Omental fat pad (tissue), 4 donors: ENCODE results near the gene PGBD5. TPM values are rescaled to one million over a fixed set of nuclear protein-coding genes. Genes with fewer than 3 reads are reported as not detected.
"Not testable (repeated sequence)": the region's sequence is repeated elsewhere in the genome, so short reads cannot be mapped to it uniquely, and the experiment has no call there.

ENCODE experiments used
- ATAC-seq: fragments of 150-250 bp; one replicate; pipeline ENCODE4 v1.9.1; 2016; ENCODE audit warnings: mild to moderate bottlenecking, moderate library complexity; ENCODE audit not compliant: low FRiP score
- DNase-seq: peaks from one replicate; pipeline ENCODE4 v3.0.0-alpha.2; 2019; ENCODE audit warnings: low spot score
- total RNA-seq, 4 donors: library from RNA; depleted of rRNA; stranded (reverse); fragments of >200 nt; gene quantifications; one replicate each; pipeline ENCODE4 v1.1.0, GENCODE V29; 2016
- TF ChIP-seq, protein P1 (sequence below), 3 donors: fragments of 450-650 bp; IDR thresholded peaks; one replicate each; pipeline ENCODE4 v1.5.1; 2016 to 2017; ENCODE audit warnings: antibody characterized with exemption in 3 of 3, mild to moderate bottlenecking in 3 of 3, moderate library complexity in 2 of 3

PGBD5 gene
- total RNA-seq, 4 donors from 2014 or later = 0.37 to 1.4 (median 0.60) TPM; not detected in 1

DNA sequence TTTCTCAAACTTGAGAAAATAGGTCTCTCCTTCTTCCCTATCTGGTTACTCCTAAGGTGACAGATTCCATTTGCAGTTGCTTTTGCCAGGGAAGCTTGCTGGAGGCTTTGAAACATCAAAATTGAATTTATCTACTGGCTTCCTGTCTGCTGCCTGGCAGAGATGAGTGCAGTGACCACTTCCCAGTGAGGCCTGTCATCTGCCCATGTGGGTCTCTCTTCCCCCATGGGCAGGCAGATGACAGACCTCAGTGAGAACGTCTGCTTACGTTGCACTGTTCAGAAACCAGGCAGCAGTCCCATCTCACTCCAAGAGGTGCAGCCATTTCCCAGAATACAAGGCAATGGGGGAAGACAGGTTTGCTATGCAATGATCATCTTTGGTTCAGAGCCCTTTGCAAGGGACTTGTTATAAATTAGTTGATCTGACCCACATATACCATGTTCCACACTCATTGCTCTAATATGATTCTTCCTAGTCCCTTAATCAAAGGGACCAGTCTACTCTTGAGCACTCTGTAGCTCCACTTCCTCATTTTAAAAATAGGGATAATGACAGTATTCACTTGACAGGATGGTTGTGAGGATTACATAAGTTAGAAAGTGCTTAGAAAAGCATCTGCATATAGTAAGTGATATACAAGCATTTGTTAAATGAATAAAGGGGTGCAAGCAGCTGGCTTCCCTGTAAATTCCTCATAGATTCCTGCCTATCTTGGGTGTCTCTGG lies 10.6 kb downstream of the PGBD5 start:
- TF ChIP-seq, protein P1, sequence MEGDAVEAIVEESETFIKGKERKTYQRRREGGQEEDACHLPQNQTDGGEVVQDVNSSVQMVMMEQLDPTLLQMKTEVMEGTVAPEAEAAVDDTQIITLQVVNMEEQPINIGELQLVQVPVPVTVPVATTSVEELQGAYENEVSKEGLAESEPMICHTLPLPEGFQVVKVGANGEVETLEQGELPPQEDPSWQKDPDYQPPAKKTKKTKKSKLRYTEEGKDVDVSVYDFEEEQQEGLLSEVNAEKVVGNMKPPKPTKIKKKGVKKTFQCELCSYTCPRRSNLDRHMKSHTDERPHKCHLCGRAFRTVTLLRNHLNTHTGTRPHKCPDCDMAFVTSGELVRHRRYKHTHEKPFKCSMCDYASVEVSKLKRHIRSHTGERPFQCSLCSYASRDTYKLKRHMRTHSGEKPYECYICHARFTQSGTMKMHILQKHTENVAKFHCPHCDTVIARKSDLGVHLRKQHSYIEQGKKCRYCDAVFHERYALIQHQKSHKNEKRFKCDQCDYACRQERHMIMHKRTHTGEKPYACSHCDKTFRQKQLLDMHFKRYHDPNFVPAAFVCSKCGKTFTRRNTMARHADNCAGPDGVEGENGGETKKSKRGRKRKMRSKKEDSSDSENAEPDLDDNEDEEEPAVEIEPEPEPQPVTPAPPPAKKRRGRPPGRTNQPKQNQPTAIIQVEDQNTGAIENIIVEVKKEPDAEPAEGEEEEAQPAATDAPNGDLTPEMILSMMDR (IDR thresholded peaks at IDR 0.05) = no peak
- DNase-seq = no peak
- no peak for ATAC-seq

DNA sequence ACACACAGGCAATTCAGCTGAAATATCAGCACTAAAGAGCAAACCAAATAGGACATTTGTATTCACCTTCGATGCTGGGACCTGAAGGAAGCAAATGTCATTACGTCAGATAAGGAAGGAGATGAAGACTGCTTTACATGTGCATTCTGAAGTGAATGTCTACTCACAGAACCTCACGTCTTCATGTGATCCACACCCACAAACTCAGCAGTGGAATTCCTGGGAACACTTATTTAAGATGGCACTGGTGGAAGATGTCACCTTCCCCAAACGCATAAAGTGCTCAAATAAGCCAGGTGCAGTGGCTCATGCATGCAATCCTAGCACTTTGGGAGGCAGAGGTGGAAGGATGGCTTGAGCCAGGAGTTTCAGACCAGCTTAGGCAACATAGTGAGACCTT lies 11.4 kb downstream of the PGBD5 start:
- TF ChIP-seq, protein P1 (IDR thresholded peaks at IDR 0.05) = no peak
- ATAC-seq = no peak
- DNase-seq = no peak

DNA sequence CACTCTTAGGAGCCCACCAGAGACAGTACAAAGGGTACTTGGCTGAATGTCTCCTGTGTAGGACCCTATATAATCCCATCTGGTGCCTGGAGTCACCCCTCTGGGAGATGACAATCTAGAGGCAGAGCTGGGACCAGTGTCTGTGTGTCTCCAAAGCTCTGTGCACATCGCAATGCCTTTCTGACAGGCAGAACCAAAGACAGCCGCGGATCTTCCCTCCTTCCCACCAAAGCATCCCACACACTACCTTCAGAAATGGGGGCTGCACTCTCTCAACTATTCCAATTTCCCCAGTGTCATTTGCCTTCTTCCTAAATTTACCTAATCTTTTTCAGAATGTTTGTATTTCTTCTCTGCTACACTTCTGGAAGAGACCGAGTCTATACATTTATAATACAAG lies 12.0 kb downstream of the PGBD5 start:
- DNase-seq (no peak), ATAC-seq (no peak)
- TF ChIP-seq, protein P1 (IDR thresholded peaks at IDR 0.05) = no peak

DNA sequence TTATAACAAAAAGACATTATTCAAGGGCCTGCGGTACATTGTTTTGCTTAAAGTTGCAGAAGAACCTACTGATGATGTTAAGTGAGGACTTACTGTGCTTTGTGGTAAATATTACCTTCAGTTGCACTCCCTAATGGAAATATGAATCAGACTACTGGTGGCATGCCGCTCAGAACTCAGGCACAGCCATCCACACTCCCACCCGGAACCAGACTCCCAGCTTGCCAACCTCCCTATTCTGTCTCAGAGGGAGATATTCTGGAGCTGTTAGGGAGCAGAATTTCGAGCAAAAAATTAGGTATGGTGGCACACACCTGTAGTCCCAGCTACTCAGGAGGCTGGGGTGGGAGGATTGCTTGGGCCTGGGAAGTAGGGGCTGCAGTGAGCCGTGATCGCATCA lies 13.1 kb downstream of the PGBD5 start:
- DNase-seq (no peak), ATAC-seq (no peak)
- TF ChIP-seq, protein P1 (IDR thresholded peaks at IDR 0.05) = no peak

DNA sequence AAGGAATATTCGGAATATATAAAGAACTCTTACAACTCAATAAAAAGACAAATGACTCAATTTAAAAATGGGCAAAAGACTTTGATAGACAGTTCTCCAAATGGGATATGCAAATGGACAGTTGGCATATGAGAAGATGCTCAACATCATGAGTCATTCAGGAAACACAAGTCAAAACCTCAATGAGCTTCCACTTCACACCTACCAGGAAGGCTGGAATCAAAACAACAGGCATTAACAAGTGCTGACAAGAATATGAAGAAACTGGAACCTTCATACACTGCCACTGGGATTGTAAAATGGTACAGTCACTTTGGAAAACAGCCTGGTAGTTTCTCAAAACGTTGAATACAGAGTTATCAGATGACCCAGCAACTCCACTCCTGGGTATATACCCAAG lies 17.2 kb downstream of the PGBD5 start:
- ATAC-seq (no peak), DNase-seq (no peak)
- TF ChIP-seq, protein P1 (IDR thresholded peaks at IDR 0.05) = no peak

DNA sequence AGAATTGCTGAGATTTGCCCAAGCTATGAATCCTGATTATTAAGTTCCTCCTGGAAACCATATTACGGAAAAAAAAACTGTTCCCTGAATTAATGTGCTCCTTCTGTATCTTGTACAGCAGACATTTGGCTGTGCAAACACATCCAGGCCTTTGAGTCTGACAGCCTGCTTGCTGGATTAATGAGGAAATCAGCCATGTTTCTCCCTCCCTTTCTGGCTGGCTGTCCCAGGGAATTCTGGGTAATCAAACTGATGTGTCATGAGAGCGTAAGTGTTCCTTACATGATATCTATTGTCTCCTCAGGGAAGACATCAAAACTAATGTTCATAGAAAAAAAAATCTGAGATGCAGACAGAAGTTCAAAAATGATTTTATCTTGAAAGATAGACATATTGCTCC lies 18.8 kb downstream of the PGBD5 start:
- ATAC-seq (no peak), DNase-seq (no peak)
- TF ChIP-seq, protein P1 (IDR thresholded peaks at IDR 0.05) = no peak

DNA sequence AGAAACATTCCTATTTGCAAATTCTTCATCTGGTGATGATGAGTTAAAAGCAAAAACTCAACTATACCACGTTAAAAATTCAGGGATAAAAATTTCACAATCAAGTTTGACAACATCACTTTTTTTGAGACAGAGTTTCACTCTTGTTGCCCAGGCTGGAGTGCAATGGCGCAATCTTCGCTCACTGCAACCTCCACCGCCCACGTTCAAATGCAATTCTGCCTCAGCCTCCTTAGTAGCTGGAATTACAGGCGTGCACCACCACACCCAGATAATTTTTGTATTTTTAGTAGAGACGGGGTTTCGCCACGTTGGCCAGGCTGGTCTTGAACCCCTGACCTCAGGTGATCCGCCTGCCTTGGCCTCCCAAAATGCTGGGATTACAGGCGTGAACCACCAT lies 19.4 kb downstream of the PGBD5 start:
- DNase-seq, ATAC-seq: not testable (repeated sequence)
